Smooth muscle cell of the brain vasculature (primary cell): ENCODE data around the gene TMEM107.

Experiments
- DNase-seq: peaks from one replicate; pipeline ENCODE4 v3.0.0-alpha.2; 2012; ENCODE audit warnings: low read depth, low spot score

TMEM107 gene

DNA sequence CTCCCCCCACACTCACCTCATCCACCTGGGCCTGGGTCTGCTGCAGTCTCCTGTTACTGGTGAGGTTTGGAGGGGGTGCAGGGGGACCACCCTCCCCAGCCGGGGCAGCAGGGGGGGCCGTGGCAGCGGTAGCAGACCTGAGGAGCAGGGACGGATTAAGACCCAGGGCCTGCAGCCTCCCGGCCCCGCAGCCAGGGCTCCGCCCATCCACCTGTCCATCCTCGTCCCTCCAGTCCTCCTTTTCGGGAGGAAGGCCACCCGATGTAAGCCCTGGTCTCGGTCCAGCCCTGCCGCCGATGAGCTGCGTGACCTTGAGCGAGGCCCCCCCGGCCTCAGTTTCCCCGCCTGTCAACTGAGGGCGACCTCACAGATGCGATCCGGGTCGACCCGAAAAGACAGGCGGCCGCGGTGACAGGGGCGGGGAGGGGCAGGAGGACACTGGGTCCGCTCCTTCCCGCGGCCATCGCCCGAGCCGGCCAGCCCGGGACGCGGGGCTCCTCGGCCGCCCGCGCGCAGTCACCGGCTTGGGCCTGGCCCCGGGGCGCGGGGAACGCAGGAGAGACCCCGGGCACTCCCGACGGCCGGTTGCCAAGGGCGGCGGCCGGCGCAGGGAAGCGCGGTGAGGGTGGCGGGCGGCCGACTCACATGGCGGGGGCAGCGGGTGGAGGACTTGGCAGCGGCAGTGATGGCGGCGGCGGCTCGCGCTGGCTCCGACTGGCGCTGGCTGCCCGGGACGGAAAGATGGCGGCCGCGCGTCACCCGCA lies 13.8 kb downstream of the TMEM107 start, which contains the start of gene VAMP2:
VAMP2 (minus strand) TSS at position 716 of the 764 bp plus-strand sequence; CDS start at position 647, 69 bp downstream.
- no peak for DNase-seq

DNA sequence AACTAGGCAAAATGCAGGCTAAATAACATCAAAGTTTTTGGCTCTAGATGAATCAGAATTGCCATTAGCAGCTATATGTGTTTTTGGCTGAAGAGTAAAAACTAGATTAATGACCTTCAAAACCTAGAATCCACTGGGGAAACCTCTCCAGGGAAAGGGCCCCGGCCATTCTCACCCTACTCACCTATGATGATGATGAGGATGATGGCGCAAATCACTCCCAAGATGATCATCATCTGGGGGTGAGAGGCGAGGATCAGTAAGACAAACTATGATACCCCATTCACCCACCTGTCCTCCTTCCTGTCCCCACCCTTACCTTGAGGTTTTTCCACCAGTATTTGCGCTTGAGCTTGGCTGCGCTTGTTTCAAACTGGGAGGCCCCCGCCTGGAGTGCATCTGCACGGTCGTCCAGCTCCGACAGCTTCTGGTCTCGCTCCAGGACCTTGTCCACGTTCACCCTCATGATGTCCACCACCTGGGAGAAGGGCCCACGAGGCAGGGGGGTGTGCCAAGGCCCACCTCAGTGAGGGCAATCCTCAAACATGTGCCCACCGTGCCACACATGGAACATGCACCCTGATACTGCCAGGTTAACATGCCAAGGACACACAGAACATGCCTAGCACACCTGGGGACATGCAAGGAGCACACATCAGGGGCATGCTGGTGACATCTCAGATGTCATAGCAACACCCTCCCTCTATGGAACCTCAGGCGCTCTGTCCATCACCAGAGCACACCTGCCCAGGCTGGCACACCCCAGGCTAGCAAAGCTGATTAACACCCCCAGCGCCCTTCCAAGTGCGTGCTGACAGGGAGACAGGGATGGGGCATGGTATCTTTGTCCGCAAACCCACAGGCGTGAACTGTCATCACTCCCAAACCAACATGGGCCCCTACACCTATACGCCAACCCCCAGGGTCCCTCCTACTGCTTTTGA lies 14.6 kb downstream of the TMEM107 start:
- DNase-seq = no peak

DNA sequence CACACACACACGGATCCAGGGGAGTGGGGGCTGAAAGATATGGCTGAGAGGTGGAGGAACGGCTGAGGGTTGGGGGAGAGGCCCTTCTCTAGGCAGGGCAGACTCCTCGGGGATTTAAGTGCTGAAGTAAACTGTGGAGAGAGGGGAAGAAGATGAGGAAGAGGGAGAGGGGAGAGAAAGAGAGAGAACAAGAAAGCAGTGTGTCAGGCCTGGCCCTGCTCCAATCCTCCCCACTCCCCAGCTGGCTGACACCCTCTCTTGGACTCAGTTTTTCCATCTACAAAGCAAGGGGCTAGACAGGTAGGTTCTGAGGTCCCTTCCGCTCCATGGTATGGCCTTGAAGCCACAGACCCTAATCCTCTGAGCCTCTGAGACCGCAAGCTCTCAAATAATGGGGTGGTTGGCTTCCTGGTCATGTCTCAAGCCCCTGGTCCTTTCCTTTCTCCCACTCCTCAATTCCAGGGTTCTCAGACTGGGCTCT lies 15.4 kb downstream of the TMEM107 start:
- no peak for DNase-seq

- no peak for DNase-seq
Observed at GRCh38 chr17:8160224-8160577, 16.0 kb downstream of the TMEM107 start.

DNA sequence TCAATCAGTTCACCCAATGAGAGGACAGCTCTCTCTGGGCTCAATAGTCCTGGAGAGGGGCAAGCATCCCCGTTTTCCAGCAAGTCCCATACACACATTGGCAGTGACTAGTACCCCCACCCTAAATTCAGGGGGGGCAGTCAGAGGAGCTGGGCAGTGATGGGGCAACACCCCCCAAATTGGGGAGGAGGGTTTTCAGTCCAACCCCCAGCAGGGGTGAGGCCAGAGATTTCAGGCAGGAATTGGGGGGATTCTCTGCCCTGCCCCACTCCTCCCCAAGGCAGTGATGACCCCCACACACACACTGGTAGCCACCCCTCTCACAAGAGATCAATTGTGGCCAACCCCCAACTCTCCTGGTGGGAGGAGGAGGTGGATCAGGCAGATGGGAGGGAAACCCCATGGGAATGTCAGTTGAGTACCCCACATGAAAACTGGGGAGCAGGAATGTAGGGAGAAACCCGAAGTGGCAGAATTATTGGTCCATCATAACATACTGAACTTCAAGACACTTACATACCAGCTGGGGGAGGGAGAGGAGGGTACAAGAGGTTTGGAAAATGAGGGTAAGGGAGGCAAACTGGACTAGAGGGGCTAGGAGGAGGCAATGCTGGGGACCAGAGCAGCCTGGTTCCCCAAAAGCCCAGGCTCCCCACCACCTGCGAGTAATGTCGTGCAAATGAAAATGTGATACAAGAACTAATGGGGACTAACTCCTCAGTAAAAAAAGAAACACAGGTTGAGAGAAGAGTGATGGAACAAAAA lies 16.5 kb downstream of the TMEM107 start:
- no peak for DNase-seq

DNA sequence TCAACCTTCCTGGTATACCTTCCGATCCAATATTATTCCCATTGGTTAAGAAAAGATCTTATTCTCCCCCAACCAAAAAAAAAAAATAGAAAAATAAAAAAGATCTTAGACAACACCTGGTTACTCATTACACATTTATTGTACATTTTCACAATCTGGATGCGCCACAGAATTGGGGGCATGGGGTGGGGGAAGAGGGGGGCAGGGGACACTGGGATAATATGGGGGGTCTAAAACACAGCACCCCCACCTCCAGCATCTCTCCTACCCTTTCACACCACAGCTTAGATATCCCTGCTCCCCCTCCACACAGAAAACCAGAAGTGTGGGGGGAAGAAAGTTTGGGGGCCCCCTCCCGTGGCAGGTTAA lies 17.2 kb downstream of the TMEM107 start:
- DNase-seq = no peak

DNA sequence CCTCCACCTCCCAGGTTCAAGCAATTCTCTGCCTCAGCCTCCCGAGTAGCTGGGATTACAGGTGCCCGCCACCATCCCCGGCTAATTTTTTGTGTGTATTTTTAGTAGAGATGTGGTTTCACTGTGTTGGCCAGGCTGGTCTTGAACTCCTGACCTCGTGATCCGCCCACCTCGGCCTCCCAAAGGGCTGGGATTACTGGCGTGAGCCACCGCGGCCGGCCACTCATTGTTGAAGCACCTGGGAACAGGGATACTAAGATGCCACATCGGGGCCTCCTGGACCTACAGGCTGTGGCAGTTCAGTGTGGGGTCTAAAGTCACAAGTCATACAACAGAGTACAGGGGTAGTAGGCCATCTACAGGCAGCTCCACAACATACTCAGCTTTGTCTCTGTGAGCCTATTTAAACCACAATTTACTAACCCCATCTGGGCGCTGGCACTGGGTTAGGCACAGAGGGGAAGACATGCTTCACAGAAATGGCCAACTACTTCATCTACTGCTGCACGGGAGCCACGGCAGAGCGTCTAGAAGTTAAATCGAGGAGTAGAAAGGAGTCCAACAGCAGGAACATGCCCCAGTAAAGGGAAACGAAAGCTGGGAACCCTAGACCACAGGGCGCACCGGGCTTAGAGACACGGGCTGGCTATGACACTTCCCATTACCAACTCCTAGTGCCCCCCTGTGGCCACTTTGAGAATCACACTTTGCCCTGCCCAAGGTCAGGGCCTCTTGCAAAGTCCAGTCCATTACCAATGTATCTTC lies 17.7 kb downstream of the TMEM107 start:
- no peak for DNase-seq

DNA sequence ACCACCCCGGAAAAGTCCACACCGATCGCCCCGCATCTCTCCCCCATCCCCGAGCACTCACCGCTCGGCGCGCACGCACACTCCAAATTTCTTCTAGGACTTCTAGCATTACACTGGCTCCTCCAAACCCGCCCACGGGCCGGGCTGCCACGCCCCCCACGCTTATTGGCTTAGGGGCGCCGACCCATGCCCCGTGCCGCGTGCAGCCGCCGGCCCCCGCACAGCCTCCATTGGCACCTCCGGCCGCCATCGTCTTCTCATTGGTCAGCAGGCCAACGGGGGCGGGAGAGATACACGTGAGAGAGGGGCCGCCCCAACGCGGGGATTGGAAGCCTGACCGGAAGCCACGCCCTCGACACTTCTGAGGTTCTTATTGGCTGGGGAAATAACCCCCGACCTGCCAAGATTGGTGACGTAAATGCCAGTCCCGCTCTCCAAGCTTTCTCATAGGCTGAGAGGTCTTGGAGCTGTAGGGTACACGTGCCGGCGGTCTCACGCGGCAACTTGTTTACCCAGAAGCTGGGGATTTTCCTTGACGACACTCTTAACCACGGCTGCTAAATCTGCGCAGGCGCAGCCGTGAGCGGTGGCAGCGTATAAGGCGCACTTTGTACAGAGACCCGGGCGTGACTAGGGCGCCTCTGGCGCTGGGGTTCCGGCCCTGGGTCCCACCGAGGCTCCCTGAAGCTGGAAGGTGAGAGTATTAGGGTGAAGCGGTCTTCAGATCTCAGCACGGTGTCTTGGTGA lies 19.8 kb downstream of the TMEM107 start:
- peak; percentile 100 for DNase-seq

DNA sequence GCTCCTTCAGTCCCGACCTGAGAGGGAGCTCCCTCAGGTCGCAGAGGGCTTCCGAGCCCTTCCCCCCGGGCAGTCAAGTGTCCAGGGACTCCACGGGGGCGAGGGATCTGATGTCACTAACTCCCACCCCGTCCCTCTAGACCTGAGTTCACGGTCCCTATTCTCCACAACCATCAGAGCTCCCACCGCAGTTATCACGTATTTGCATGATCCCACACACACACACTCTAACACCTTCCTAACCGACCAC lies 20.3 kb downstream of the TMEM107 start:
- no peak for DNase-seq

DNA sequence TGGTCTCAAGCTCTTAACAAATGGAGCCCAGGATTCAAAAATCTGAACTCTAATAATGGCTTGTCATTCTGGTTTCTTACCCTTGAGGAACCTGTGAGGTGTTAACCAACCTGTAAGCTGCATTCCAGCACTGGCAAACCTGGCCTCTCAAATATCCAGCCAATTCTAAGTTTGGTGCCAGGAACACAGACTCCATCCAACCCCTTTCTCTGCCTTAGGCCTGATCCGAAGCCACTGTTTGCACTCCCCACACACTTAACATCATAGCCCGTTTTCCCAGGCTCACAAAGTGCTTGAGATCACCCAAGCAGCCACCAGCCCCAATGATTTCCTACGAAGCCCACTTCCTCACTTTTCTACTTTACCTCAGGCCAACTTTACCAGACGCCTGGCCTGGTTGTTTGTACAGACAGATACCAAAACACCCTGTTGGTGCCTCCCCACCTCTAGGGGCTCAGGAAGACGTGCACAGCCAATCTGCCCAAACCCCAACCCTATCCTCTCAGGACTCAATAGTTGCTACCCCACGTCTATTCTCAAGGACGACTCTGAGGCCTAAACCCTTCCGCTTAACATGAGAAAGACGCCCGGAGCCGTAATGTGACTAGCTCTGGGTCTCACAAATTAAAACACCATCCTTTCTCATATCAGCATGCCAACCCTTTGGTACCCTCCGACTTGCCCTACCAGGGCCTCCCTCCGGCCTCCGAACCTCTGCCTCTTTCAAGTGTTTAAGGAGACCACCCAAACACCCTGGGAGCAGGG lies 20.8 kb downstream of the TMEM107 start:
- no peak for DNase-seq

DNA sequence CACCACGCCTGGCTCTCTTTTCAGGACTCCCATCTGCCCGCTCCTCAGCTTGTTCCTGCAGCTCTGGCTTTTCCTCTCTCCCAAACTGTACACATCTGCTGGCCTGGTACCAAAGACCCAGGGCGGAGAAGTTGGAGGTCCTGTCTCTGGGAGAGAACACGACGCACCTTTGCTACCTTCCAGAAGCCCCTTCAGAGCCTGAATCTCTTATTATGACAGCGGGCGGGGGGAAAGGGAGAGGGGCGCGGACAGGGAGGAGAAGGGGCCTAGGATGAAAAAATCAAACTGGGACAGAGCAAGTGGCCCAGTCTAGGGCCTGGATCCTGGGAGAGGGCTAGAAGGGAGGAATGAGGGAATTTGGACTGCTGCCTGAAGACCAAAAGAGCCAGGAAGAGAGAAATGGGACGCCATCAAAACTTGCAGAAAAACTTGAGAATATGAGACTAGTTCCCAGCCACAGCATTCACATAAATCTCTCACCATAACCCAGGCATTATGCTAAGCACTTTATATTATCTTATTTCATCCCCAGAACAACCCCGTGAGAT lies 21.5 kb downstream of the TMEM107 start:
- no peak for DNase-seq

GRCh38 chr17:8153957-8154607 lies 22.1 kb downstream of the TMEM107 start:
- peak; percentile 99 for DNase-seq

DNA sequence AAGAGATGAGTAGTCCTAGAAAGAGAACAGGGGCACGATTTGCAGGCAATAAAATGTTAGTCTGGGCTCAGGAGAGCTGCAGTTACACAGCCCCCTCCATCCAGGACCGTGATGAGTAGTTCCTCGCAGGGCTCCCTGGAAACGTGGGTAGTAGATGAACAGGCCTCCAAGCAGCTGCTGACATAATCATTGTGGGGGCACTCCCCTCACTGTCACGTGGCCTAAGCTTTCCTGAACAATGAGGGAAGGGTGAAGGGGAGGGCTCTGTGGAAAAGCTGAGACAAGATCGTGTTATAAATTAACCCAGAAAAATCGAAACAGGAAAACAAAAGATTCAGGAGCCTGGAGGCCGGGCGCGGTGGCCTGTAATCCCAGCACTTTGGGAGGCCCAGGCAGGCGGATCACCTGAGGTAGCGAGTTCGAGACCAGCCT lies 22.6 kb downstream of the TMEM107 start:
- DNase-seq = no peak

GRCh38 chr17:8153031-8153451 lies 23.1 kb downstream of the TMEM107 start:
- no peak for DNase-seq

DNA sequence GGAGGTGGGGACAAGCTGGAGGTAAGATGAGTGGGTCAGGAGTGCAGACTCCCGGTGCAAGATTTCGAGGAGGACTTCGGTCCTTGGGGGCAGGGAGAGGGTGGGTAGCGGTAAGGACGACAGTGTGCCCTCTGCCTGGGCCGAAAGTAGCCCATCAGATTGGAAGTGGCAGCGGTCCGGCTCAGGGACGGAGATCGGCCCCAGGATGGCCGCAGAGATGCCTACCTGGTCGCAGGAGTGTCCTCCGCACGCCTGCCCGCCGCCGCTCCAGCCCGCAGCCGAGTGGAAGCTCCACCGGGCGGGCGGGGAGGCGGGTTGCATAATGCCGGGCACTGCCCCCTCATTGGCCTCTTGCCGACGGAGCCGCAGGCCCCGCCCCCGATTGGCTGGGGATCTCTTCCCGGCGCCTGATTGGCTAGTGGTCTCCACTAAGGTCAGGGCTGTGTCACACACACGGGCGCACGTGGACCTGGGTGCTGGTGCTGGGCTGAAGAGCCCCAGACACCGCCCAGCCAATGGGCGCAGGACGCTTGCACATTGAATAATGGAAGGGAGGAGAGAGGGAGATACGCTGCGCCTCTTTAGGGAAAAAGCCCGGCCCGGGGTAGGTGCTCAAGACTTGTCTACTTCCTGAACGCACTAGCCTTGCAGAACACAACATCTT lies 23.9 kb downstream of the TMEM107 start, which contains the start of gene PER1:
PER1 (minus strand) TSS at position 293 of the 664 bp plus-strand sequence. CDS start 1,698 bp downstream, outside the sequence.
- no peak for DNase-seq

- DNase-seq = no peak
Observed at GRCh38 chr17:8151641-8152111, 24.5 kb downstream of the TMEM107 start.

GRCh38 chr17:8151120-8151640 lies 25.0 kb downstream of the TMEM107 start:
- DNase-seq = no peak
